ENCODE measurements around the gene IGSF1. TPM values are rescaled to one million over a fixed set of nuclear protein-coding genes. Genes with fewer than 3 reads are reported as not detected.

IGSF1 gene
- total and polyA plus RNA-seq, 2 of the 13 experiments (the other 11 are each of a cell fraction or from before 2014, with no cell fraction given), result 58.7 to 108 TPM

DNA sequence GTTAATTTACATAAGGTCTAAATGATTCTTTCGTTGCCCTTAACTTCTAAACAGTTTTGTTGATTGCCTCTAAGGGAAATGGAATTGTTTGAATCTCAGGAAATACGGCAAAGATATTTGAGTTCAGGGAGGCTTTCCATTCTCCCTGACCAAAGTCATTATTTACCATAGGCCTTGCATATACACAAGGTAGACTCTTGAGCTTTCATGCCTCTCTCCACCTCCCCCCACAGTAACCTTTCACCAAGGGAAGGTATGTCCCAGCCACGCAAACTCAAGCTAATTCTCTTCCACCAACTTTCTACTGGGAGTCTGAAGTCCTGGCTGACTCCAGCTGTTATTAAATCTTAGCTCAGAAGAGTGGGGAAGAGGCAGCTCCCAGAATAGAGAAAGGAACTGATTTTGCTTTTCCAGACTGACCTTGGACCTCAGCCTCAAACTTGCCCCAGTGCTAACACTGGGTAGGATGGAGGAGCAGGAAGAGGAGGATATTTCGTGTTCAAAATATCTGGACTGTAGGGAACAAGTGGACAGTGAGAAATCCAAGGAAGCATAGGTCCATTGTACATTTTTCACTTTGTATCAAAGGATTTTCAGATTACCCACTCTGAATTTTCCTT, 1.4 kb downstream of the IGSF1 start (continued):
- TF ChIP-seq FOXA3 (CRISPR knock-in tag; IDR thresholded peaks at IDR 0.05) (peak; percentile 58; the same call in 1 of the 2 replicates), ASH2L (IDR thresholded peaks at IDR 0.05; ENCODE audit: insufficient read length, low read depth, low read length) (peak; percentile 47), NFE2L1 (CRISPR knock-in tag; IDR thresholded peaks at IDR 0.05; ENCODE audit: borderline replicate concordance) (no peak), RFX3 (CRISPR knock-in tag; IDR thresholded peaks at IDR 0.05) (no peak), GTF3A (CRISPR knock-in tag; conservative IDR thresholded peaks at IDR 0.05) (no peak), ZNF124 (CRISPR knock-in tag; IDR thresholded peaks at IDR 0.05) (no peak), SOX6 (IDR thresholded peaks at IDR 0.05) (no peak), SOX6 (CRISPR knock-in tag; IDR thresholded peaks at IDR 0.05) (0 out of 2 replicates have a peak, but pooled peaks have one; percentile 32), ZFP37 (CRISPR knock-in tag; IDR thresholded peaks at IDR 0.05; ENCODE audit: borderline replicate concordance) (no peak), WIZ (CRISPR knock-in tag; IDR thresholded peaks at IDR 0.05) (no peak), NR2F1 (CRISPR knock-in tag; IDR thresholded peaks at IDR 0.05) (no peak), CENPX (CRISPR knock-in tag; IDR thresholded peaks at IDR 0.05) (no peak), ZNF83 (CRISPR knock-in tag; IDR thresholded peaks at IDR 0.05; ENCODE audit: borderline replicate concordance) (no peak), ZNF766 (CRISPR knock-in tag; IDR thresholded peaks at IDR 0.05; ENCODE audit: borderline replicate concordance) (no peak), HNF4G (IDR thresholded peaks at IDR 0.05; ENCODE audit: borderline replicate concordance, low read depth, low read length) (peak; percentile 61; the same call in 1 of the 2 replicates), HNF4G (CRISPR knock-in tag; IDR thresholded peaks at IDR 0.05; ENCODE audit: borderline replicate concordance, low read depth) (no peak), ZNF44 (CRISPR knock-in tag; IDR thresholded peaks at IDR 0.05) (no peak), ATM (IDR thresholded peaks at IDR 0.05; ENCODE audit: borderline replicate concordance) (no peak), SRSF4 (IDR thresholded peaks at IDR 0.05; ENCODE audit: low read depth, low read length, poor library complexity, severe bottlenecking) (no peak), MEIS2 (CRISPR knock-in tag; IDR thresholded peaks at IDR 0.05) (no peak), SRF (IDR thresholded peaks at IDR 0.05; ENCODE audit: low read depth, low read length) (no peak), SP140L (CRISPR knock-in tag; IDR thresholded peaks at IDR 0.05; ENCODE audit: borderline replicate concordance) (no peak), ZNF639 (CRISPR knock-in tag; conservative IDR thresholded peaks at IDR 0.05) (no peak)
- TF ChIP-seq, protein P1, sequence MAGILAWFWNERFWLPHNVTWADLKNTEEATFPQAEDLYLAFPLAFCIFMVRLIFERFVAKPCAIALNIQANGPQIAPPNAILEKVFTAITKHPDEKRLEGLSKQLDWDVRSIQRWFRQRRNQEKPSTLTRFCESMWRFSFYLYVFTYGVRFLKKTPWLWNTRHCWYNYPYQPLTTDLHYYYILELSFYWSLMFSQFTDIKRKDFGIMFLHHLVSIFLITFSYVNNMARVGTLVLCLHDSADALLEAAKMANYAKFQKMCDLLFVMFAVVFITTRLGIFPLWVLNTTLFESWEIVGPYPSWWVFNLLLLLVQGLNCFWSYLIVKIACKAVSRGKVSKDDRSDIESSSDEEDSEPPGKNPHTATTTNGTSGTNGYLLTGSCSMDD (CRISPR knock-in tag; IDR thresholded peaks at IDR 0.05), result no peak
- TF ChIP-seq, protein P2, sequence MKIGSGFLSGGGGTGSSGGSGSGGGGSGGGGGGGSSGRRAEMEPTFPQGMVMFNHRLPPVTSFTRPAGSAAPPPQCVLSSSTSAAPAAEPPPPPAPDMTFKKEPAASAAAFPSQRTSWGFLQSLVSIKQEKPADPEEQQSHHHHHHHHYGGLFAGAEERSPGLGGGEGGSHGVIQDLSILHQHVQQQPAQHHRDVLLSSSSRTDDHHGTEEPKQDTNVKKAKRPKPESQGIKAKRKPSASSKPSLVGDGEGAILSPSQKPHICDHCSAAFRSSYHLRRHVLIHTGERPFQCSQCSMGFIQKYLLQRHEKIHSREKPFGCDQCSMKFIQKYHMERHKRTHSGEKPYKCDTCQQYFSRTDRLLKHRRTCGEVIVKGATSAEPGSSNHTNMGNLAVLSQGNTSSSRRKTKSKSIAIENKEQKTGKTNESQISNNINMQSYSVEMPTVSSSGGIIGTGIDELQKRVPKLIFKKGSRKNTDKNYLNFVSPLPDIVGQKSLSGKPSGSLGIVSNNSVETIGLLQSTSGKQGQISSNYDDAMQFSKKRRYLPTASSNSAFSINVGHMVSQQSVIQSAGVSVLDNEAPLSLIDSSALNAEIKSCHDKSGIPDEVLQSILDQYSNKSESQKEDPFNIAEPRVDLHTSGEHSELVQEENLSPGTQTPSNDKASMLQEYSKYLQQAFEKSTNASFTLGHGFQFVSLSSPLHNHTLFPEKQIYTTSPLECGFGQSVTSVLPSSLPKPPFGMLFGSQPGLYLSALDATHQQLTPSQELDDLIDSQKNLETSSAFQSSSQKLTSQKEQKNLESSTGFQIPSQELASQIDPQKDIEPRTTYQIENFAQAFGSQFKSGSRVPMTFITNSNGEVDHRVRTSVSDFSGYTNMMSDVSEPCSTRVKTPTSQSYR (CRISPR knock-in tag; IDR thresholded peaks at IDR 0.05; ENCODE audit: borderline replicate concordance), result peak; percentile 89

Data from HepG2 (cell line).